Measurements from ENCODE around the gene POFUT2. TPM values are rescaled to one million over a fixed set of nuclear protein-coding genes. Genes with fewer than 3 reads are reported as not detected.

The POFUT2 gene
- polyA plus RNA-seq, 2 of the 4 experiments (the other 2 are of a cell fraction): 10.7 to 16.6 TPM

DNA sequence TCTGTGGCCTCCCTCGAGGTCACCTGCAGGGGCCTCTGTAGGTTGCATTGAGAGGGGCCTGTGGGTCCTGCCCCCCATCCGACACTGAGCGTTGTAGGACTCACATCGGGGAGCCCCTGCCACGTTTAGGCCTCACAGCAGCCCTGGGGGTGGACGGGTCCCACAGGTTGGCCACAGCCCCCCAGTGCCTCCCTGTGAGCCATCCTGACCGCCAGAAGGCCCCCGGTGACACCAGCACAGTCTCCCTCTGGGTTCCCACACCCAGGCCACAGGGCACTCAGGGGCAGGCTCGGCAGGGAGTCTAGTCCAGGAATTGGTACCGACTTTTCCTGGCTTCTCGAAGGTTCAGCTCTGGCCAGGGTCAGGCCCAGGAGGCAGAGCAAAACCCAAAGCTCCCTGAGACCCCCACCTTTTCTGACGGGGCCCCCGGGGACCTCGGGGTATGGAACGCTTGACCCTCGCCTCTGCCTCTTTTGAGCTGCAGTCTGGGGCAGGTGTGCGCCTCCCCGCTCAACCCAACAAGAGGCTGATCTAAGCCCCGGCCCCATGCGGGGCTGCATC lies 13.9 kb upstream of the POFUT2 start:
- H3K4me1 ChIP-seq: no peaks in the 10 kb centered on the region
- no peak for DNase-seq (ENCODE audit: low read depth in 1 of 2, low spot score in 1 of 2)
- CTCF ChIA-PET: interaction anchor here (0.8 to 1.6 kb wide), 3 partner anchors 9 to 161 kb away, joined by 3 to 7 read pairs (median 5); no protein-coding TSS in a partner anchor
- H3K4me2 ChIP-seq: no peak overlapping the region
- no peak overlapping the region for H3K4me3 ChIP-seq
- TF ChIP-seq RNF2 (IDR thresholded peaks at IDR 0.05; ENCODE audit: borderline replicate concordance, low read depth) (no peak), HDAC2 (IDR thresholded peaks at IDR 0.05) (no peak), ZNF302 (CRISPR knock-in tag; IDR thresholded peaks at IDR 0.05) (no peak), SREBF2 (IDR thresholded peaks at IDR 0.05) (no peak), RFX5 (IDR thresholded peaks at IDR 0.05) (no peak), TP53 (CRISPR knock-in tag; IDR thresholded peaks at IDR 0.05) (no peak), HOXB13 (CRISPR knock-in tag; IDR thresholded peaks at IDR 0.05; ENCODE audit: low read depth) (no peak)
- TF ChIP-seq, protein P1, sequence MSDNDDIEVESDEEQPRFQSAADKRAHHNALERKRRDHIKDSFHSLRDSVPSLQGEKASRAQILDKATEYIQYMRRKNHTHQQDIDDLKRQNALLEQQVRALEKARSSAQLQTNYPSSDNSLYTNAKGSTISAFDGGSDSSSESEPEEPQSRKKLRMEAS (IDR thresholded peaks at IDR 0.05): no peak
- TF ChIP-seq, protein P2, sequence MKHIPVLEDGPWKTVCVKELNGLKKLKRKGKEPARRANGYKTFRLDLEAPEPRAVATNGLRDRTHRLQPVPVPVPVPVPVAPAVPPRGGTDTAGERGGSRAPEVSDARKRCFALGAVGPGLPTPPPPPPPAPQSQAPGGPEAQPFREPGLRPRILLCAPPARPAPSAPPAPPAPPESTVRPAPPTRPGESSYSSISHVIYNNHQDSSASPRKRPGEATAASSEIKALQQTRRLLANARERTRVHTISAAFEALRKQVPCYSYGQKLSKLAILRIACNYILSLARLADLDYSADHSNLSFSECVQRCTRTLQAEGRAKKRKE (CRISPR knock-in tag; IDR thresholded peaks at IDR 0.05; ENCODE audit: low read depth): no peak
- ATAC-seq: no peak
- no peaks in the 10 kb centered on the region for H3K9me3 ChIP-seq
- WGBS (ENCODE audit: missing lambda C conversion rate): no CpG with 5 or more reads among the region's 20 CpGs
- FAIRE-seq: no peak
- POLR2A ChIA-PET: no interaction called here
- no peak overlapping the region for H3K27ac ChIP-seq

GRCh38 chr21:45300786-45301520 lies 13.3 kb upstream of the POFUT2 start:
- no peak overlapping the region for H3K4me3 ChIP-seq
- no peak overlapping the region for H3K4me2 ChIP-seq
- WGBS (ENCODE audit: missing lambda C conversion rate): 90% methylated on average over 16 of the region's 43 CpGs
- no peaks in the 10 kb centered on the region for H3K9me3 ChIP-seq
- no peak for TF ChIP-seq ZC3H11A (IDR thresholded peaks at IDR 0.05)
- no peak for TF ChIP-seq CHD4 (IDR thresholded peaks at IDR 0.05; ENCODE audit: borderline replicate concordance)
- no peak for TF ChIP-seq EHMT2 (IDR thresholded peaks at IDR 0.05; ENCODE audit: low read depth)
- TF ChIP-seq MYC (IDR thresholded peaks at IDR 0.05; ENCODE audit: borderline replicate concordance, low read length): no peak
- TF ChIP-seq, protein P3, sequence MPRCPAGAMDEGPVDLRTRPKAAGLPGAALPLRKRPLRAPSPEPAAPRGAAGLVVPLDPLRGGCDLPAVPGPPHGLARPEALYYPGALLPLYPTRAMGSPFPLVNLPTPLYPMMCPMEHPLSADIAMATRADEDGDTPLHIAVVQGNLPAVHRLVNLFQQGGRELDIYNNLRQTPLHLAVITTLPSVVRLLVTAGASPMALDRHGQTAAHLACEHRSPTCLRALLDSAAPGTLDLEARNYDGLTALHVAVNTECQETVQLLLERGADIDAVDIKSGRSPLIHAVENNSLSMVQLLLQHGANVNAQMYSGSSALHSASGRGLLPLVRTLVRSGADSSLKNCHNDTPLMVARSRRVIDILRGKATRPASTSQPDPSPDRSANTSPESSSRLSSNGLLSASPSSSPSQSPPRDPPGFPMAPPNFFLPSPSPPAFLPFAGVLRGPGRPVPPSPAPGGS (IDR thresholded peaks at IDR 0.05): no peak
- no peak for TF ChIP-seq ESRRA (IDR thresholded peaks at IDR 0.05; ENCODE audit: borderline replicate concordance, low read length)
- TF ChIP-seq, protein P2 (CRISPR knock-in tag; IDR thresholded peaks at IDR 0.05; ENCODE audit: low read depth): no peak
- no peak for TF ChIP-seq HEYL (CRISPR knock-in tag; IDR thresholded peaks at IDR 0.05)
- TF ChIP-seq CBX8 (IDR thresholded peaks at IDR 0.05): no peak
- TF ChIP-seq NR3C1 (IDR thresholded peaks at IDR 0.05): no peak
- no peak for TF ChIP-seq RCOR1 (IDR thresholded peaks at IDR 0.05; ENCODE audit: low read depth, low read length)
- no peak for TF ChIP-seq RFX5 (IDR thresholded peaks at IDR 0.05)
- no peak for TF ChIP-seq RAD21 (conservative IDR thresholded peaks at IDR 0.05 in 1 of 2, IDR thresholded peaks at IDR 0.05 in 1 of 2)
- no peak for TF ChIP-seq NFE2L2 (conservative IDR thresholded peaks at IDR 0.05; ENCODE audit: low read length)
- TF ChIP-seq FOSL2 (IDR thresholded peaks at IDR 0.05): no peak
- no peak for TF ChIP-seq FOSL2 (CRISPR knock-in tag; IDR thresholded peaks at IDR 0.05)
- TF ChIP-seq, protein P4, sequence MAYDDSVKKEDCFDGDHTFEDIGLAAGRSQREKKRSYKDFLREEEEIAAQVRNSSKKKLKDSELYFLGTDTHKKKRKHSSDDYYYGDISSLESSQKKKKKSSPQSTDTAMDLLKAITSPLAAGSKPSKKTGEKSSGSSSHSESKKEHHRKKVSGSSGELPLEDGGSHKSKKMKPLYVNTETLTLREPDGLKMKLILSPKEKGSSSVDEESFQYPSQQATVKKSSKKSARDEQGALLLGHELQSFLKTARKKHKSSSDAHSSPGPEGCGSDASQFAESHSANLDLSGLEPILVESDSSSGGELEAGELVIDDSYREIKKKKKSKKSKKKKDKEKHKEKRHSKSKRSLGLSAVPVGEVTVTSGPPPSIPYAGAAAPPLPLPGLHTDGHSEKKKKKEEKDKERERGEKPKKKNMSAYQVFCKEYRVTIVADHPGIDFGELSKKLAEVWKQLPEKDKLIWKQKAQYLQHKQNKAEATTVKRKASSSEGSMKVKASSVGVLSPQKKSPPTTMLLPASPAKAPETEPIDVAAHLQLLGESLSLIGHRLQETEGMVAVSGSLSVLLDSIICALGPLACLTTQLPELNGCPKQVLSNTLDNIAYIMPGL (CRISPR knock-in tag; IDR thresholded peaks at IDR 0.05; ENCODE audit: borderline replicate concordance): no peak
- TF ChIP-seq, protein P1 (IDR thresholded peaks at IDR 0.05): no peak
- TF ChIP-seq EP300 (IDR thresholded peaks at IDR 0.05): no peak
- TF ChIP-seq SREBF2 (IDR thresholded peaks at IDR 0.05): no peak
- TF ChIP-seq HOXB13 (CRISPR knock-in tag; IDR thresholded peaks at IDR 0.05; ENCODE audit: low read depth): no peak
- no peak for DNase-seq (ENCODE audit: low read depth in 1 of 2, low spot score in 1 of 2)
- no peak overlapping the region for H3K27ac ChIP-seq
- no peak for FAIRE-seq
- ChIA-PET POLR2A (no interaction called here), CTCF (interaction anchor here (1.1 to 2.2 kb wide), 3 partner anchors 8 to 161 kb away, joined by 3 to 9 read pairs (median 5); no protein-coding TSS in a partner anchor)
- ATAC-seq: no peak
- no peaks in the 10 kb centered on the region for H3K4me1 ChIP-seq
